ENCODE data around the gene POLD3.

DNA sequence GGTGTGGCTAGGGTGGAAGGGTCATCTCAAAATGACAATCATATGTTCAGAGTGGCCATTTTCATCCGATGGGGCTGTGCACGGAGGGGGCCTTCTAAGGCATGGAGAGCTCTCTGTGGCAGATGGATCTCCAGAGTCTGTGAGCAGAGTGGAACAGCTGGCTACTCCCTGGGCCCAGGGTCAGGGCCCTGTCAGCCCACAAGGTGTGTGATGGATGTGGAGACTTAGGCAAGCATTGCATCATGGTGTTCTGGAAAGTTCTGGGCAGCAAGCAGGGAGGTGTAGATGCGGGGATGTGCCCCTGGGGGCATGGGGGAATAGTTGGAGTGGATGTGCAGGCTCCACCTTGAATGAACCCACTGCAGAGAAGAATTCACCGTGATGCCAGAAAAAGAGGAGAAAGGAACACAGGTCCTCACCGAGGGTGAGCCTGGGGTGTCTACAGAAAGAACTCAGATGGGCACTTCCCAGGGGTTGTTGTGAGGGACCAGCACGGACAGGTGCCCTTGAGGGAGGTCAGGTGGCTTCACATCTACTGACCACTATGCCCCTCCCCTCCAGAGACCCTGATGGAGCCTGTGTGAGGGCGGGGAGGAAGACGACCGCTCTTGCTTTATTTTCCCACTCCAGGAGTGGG, 87.8 kb downstream of the POLD3 start:
- TF ChIP-seq, protein P1, sequence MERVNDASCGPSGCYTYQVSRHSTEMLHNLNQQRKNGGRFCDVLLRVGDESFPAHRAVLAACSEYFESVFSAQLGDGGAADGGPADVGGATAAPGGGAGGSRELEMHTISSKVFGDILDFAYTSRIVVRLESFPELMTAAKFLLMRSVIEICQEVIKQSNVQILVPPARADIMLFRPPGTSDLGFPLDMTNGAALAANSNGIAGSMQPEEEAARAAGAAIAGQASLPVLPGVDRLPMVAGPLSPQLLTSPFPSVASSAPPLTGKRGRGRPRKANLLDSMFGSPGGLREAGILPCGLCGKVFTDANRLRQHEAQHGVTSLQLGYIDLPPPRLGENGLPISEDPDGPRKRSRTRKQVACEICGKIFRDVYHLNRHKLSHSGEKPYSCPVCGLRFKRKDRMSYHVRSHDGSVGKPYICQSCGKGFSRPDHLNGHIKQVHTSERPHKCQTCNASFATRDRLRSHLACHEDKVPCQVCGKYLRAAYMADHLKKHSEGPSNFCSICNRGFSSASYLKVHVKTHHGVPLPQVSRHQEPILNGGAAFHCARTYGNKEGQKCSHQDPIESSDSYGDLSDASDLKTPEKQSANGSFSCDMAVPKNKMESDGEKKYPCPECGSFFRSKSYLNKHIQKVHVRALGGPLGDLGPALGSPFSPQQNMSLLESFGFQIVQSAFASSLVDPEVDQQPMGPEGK (CRISPR knock-in tag; IDR thresholded peaks at IDR 0.05; ENCODE audit: borderline replicate concordance) = no peak
- no peak for TF ChIP-seq ZC3H10 (CRISPR knock-in tag; IDR thresholded peaks at IDR 0.05)
- no peak for TF ChIP-seq TCF4 (CRISPR knock-in tag; IDR thresholded peaks at IDR 0.05; ENCODE audit: borderline replicate concordance)
- TF ChIP-seq, protein P2, sequence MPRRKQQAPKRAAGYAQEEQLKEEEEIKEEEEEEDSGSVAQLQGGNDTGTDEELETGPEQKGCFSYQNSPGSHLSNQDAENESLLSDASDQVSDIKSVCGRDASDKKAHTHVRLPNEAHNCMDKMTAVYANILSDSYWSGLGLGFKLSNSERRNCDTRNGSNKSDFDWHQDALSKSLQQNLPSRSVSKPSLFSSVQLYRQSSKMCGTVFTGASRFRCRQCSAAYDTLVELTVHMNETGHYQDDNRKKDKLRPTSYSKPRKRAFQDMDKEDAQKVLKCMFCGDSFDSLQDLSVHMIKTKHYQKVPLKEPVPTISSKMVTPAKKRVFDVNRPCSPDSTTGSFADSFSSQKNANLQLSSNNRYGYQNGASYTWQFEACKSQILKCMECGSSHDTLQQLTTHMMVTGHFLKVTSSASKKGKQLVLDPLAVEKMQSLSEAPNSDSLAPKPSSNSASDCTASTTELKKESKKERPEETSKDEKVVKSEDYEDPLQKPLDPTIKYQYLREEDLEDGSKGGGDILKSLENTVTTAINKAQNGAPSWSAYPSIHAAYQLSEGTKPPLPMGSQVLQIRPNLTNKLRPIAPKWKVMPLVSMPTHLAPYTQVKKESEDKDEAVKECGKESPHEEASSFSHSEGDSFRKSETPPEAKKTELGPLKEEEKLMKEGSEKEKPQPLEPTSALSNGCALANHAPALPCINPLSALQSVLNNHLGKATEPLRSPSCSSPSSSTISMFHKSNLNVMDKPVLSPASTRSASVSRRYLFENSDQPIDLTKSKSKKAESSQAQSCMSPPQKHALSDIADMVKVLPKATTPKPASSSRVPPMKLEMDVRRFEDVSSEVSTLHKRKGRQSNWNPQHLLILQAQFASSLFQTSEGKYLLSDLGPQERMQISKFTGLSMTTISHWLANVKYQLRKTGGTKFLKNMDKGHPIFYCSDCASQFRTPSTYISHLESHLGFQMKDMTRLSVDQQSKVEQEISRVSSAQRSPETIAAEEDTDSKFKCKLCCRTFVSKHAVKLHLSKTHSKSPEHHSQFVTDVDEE (CRISPR knock-in tag; IDR thresholded peaks at IDR 0.05) = no peak
